GM20431 (cell line): ENCODE data around the gene TRIML2.
"Not testable (repeated sequence)": the region's sequence is repeated elsewhere in the genome, so short reads cannot be mapped to it uniquely, and the experiment has no call there.

Experiments used
- in situ Hi-C: fragments of 300-500 bp; cut with MseI, MboI; formaldehyde crosslinking; loops from one replicate; pipeline ENCODE4 v1.15.0; 2020; ENCODE audit warnings: low sequenced_read_pairs; ENCODE audit not compliant: unreplicated experiment

TRIML2 gene

GRCh38 chr4:188107931-188108843, 1.2 kb downstream of the TRIML2 start:
- in situ Hi-C loops = no loop called here

- in situ Hi-C loops = no loop called here
These were observed 2.9 kb downstream of the TRIML2 start for GRCh38 chr4:188106454-188106853.

GRCh38 chr4:188092824-188093223, 16.6 kb downstream of the TRIML2 start:
- in situ Hi-C loops = no loop called here

- in situ Hi-C loops = no loop called here
These were observed 22.5 kb downstream of the TRIML2 start for GRCh38 chr4:188086858-188087257.

- in situ Hi-C loops = no loop called here
These were observed 26.6 kb downstream of the TRIML2 start for GRCh38 chr4:188082796-188083195.

- in situ Hi-C loops = no loop called here
These were observed 31.3 kb downstream of the TRIML2 start for GRCh38 chr4:188078116-188078515.

- in situ Hi-C loops = no loop called here
These were observed 33.2 kb downstream of the TRIML2 start for GRCh38 chr4:188076169-188076568.

GRCh38 chr4:188061083-188061482, 48.3 kb downstream of the TRIML2 start:
- in situ Hi-C loops = no loop called here

GRCh38 chr4:188053302-188053701, 56.1 kb downstream of the TRIML2 start:
- in situ Hi-C loops = no loop called here

GRCh38 chr4:188046657-188047056, 62.7 kb downstream of the TRIML2 start:
- in situ Hi-C loops = no loop called here

GRCh38 chr4:188045461-188045860, 63.9 kb downstream of the TRIML2 start:
- in situ Hi-C loops = not testable (repeated sequence)

- in situ Hi-C loops = no loop called here
These were observed 66.2 kb downstream of the TRIML2 start for GRCh38 chr4:188043154-188043553.

GRCh38 chr4:188042191-188042590, 67.2 kb downstream of the TRIML2 start:
- in situ Hi-C loops = no loop called here

GRCh38 chr4:188041721-188042120, 67.7 kb downstream of the TRIML2 start:
- in situ Hi-C loops = no loop called here
